Measurements from ENCODE around the gene RHBDD3. TPM values are rescaled to one million over a fixed set of nuclear protein-coding genes. Genes with fewer than 3 reads are reported as not detected.
A peak's percentile ranks its signal among the peaks of the same experiment; 100 is the strongest.
"Not testable (repeated sequence)": the region's sequence is repeated elsewhere in the genome, so short reads cannot be mapped to it uniquely, and the experiment has no call there.

The RHBDD3 gene
- total and polyA plus RNA-seq, 5 donors = 16.8 to 20.8 (median 17.9) TPM

GRCh38 chr22:29225422-29226090, 42.2 kb downstream of the RHBDD3 start:
- 34% methylated on average over 16 of the region's 16 CpGs for WGBS

GRCh38 chr22:29224859-29225410, 42.8 kb downstream of the RHBDD3 start:
- H3K27me3 ChIP-seq (ENCODE audit: control insufficient read depth, insufficient read depth) = no peaks in the 10 kb centered on the region
- intact Hi-C loops (cut with DNase I) = no loop called here
- no peak overlapping the region for H3K4me3 ChIP-seq (ENCODE audit: low read length)
- no peak overlapping the region for H3K27ac ChIP-seq (ENCODE audit: low read length)
- 94% methylated on average over 7 of the region's 7 CpGs for WGBS
- DNase-seq (no peak), ATAC-seq (no peak)
- H3K9me3 ChIP-seq (ENCODE audit: control insufficient read depth, low read length) = no peaks in the 10 kb centered on the region
- no peaks in the 10 kb centered on the region for H3K4me1 ChIP-seq (ENCODE audit: control insufficient read depth, insufficient read depth, low read length)

More at GRCh38 chr22:29225422-29226090, 42.2 kb downstream of the RHBDD3 start:
- ATAC-seq (peak; percentile 89 to 94), DNase-seq (peak; percentile 86 to 91 (median 91))
- Histone ChIP-seq H3K27ac (ENCODE audit: low read length) (no peak overlapping the region), H3K4me1 (ENCODE audit: control insufficient read depth, insufficient read depth, low read length) (no peaks in the 10 kb centered on the region), H3K4me3 (ENCODE audit: low read length) (no peak overlapping the region), H3K27me3 (ENCODE audit: control insufficient read depth, insufficient read depth) (no peaks in the 10 kb centered on the region), H3K9me3 (ENCODE audit: control insufficient read depth, low read length) (no peaks in the 10 kb centered on the region)
- intact Hi-C loops (cut with DNase I) = no loop called here

GRCh38 chr22:29224121-29224858, 43.5 kb downstream of the RHBDD3 start:
- Histone ChIP-seq H3K27me3 (ENCODE audit: control insufficient read depth, insufficient read depth) (no peaks in the 10 kb centered on the region), H3K4me1 (ENCODE audit: control insufficient read depth, insufficient read depth, low read length) (no peaks in the 10 kb centered on the region), H3K9me3 (ENCODE audit: control insufficient read depth, low read length) (no peaks in the 10 kb centered on the region), H3K27ac (ENCODE audit: low read length) (no peak overlapping the region), H3K4me3 (ENCODE audit: low read length) (no peak overlapping the region)
- DNase-seq (peak; percentile 64 to 81 (median 81)), ATAC-seq (peak; percentile 30 to 60)
- intact Hi-C loops (cut with DNase I) = no loop called here
- 62% methylated on average over 19 of the region's 19 CpGs for WGBS

- WGBS = 86% methylated on average over 14 of the region's 14 CpGs
- no peak for ATAC-seq
Measured at GRCh38 chr22:29219881-29220670, 47.7 kb downstream of the RHBDD3 start.

GRCh38 chr22:29219409-29219782, 48.4 kb downstream of the RHBDD3 start:
- 78% methylated on average over 2 of the region's 2 CpGs for WGBS
- H3K4me3 ChIP-seq (ENCODE audit: low read length); ATAC-seq; H3K27me3 ChIP-seq (ENCODE audit: control insufficient read depth, insufficient read depth); DNase-seq; H3K4me1 ChIP-seq (ENCODE audit: control insufficient read depth, insufficient read depth, low read length); intact Hi-C loops (cut with DNase I); H3K27ac ChIP-seq (ENCODE audit: low read length); H3K9me3 ChIP-seq (ENCODE audit: control insufficient read depth, low read length): not testable (repeated sequence)

More at GRCh38 chr22:29219881-29220670, 47.7 kb downstream of the RHBDD3 start:
- Histone ChIP-seq H3K27me3 (ENCODE audit: control insufficient read depth, insufficient read depth) (no peaks in the 10 kb centered on the region), H3K4me1 (ENCODE audit: control insufficient read depth, insufficient read depth, low read length) (no peaks in the 10 kb centered on the region), H3K4me3 (ENCODE audit: low read length) (no peak overlapping the region), H3K9me3 (ENCODE audit: control insufficient read depth, low read length) (no peaks in the 10 kb centered on the region), H3K27ac (ENCODE audit: low read length) (no peak overlapping the region)
- intact Hi-C loops (cut with DNase I) = no loop called here
- DNase-seq = no peak

GRCh38 chr22:29218758-29219408, 48.9 kb downstream of the RHBDD3 start:
- intact Hi-C loops (cut with DNase I) = no loop called here
- Histone ChIP-seq H3K4me1 (ENCODE audit: control insufficient read depth, insufficient read depth, low read length) (no peaks in the 10 kb centered on the region), H3K27ac (ENCODE audit: low read length) (no peak overlapping the region), H3K9me3 (ENCODE audit: control insufficient read depth, low read length) (no peaks in the 10 kb centered on the region), H3K27me3 (ENCODE audit: control insufficient read depth, insufficient read depth) (no peaks in the 10 kb centered on the region), H3K4me3 (ENCODE audit: low read length) (no peak overlapping the region)
- WGBS = 93% methylated on average over 11 of the region's 11 CpGs
- DNase-seq = no peak
- ATAC-seq = no peak

GRCh38 chr22:29217827-29218757, 49.7 kb downstream of the RHBDD3 start:
- no peak for DNase-seq
- Histone ChIP-seq H3K27ac (ENCODE audit: low read length) (no peak overlapping the region), H3K9me3 (ENCODE audit: control insufficient read depth, low read length) (no peaks in the 10 kb centered on the region), H3K27me3 (ENCODE audit: control insufficient read depth, insufficient read depth) (no peaks in the 10 kb centered on the region), H3K4me3 (ENCODE audit: low read length) (no peak overlapping the region), H3K4me1 (ENCODE audit: control insufficient read depth, insufficient read depth, low read length) (no peaks in the 10 kb centered on the region)
- no peak for ATAC-seq
- intact Hi-C loops (cut with DNase I) = no loop called here
- 83% methylated on average over 13 of the region's 13 CpGs for WGBS

- Histone ChIP-seq H3K27ac (ENCODE audit: low read length) (no peak overlapping the region), H3K9me3 (ENCODE audit: control insufficient read depth, low read length) (no peaks in the 10 kb centered on the region), H3K4me1 (ENCODE audit: control insufficient read depth, insufficient read depth, low read length) (no peaks in the 10 kb centered on the region), H3K4me3 (ENCODE audit: low read length) (no peak overlapping the region), H3K27me3 (ENCODE audit: control insufficient read depth, insufficient read depth) (no peaks in the 10 kb centered on the region)
- ATAC-seq (peak in 1 of 2 donors; percentile 17), DNase-seq (peak in 1 of 3 donors; percentile 39)
- intact Hi-C loops (cut with DNase I) = no loop called here
- WGBS = 72% methylated on average over 14 of the region's 14 CpGs
Measured at GRCh38 chr22:29216873-29217666, 50.7 kb downstream of the RHBDD3 start.

- intact Hi-C loops (cut with DNase I) = no loop called here
- 83% methylated on average over 14 of the region's 14 CpGs for WGBS
- no peak for ATAC-seq
- no peaks in the 10 kb centered on the region for H3K27me3 ChIP-seq (ENCODE audit: control insufficient read depth, insufficient read depth)
- H3K27ac ChIP-seq (ENCODE audit: low read length) = no peak overlapping the region
- H3K4me1 ChIP-seq (ENCODE audit: control insufficient read depth, insufficient read depth, low read length) = no peaks in the 10 kb centered on the region
- no peak overlapping the region for H3K4me3 ChIP-seq (ENCODE audit: low read length)
- DNase-seq = no peak
- no peaks in the 10 kb centered on the region for H3K9me3 ChIP-seq (ENCODE audit: control insufficient read depth, low read length)
Measured at GRCh38 chr22:29216011-29216872, 51.5 kb downstream of the RHBDD3 start.

Data from right cardiac atrium (tissue), 5 donors.